PC-9 (cell line): ENCODE results near the gene PRICKLE2.

Source experiments
- CTCF ChIP-seq: fragments of 200-600 bp; sonication (generic); conservative IDR thresholded peaks from 2 replicates; pipeline ENCODE4 v1.6.1; 2017; ENCODE audit warnings: mixed run types, antibody characterized with exemption, mild to moderate bottlenecking, moderate library complexity
- EZH2 ChIP-seq: fragments of 200-600 bp; sonication (generic); IDR thresholded peaks from 2 replicates; pipeline ENCODE4 v1.8.0; 2017; ENCODE audit warnings: antibody characterized with exemption, low read depth

GRCh38 chr3:64122476-64122875 lies 102.8 kb downstream of the PRICKLE2 start:
- TF ChIP-seq CTCF (no peak), EZH2 (no peak)
